HG02970 (cell line): ENCODE data around the gene HPGD.
"Not testable (repeated sequence)": the region's sequence is repeated elsewhere in the genome, so short reads cannot be mapped to it uniquely, and the experiment has no call there.

Experiments used
- ATAC-seq: cut with Tn5 transposase; IDR thresholded peaks from one replicate; pipeline ENCODE4 v1.9.1; 2021; ENCODE audit warnings: mild to moderate bottlenecking, moderate library complexity, moderate number of reproducible peaks; ENCODE audit not compliant: unreplicated experiment, low FRiP score

The HPGD gene

GRCh38 chr4:174528226-174528625 lies 5.9 kb upstream of the HPGD start:
- ATAC-seq, result no peak

GRCh38 chr4:174526731-174527130 lies 4.4 kb upstream of the HPGD start:
- ATAC-seq, result no peak

GRCh38 chr4:174524242-174524641 lies 2.0 kb upstream of the HPGD start:
- no peak for ATAC-seq

GRCh38 chr4:174523025-174523693 lies 871 bp upstream of the HPGD start:
- no peak for ATAC-seq

- peak; percentile 19 for ATAC-seq
Observed at GRCh38 chr4:174521800-174522182, 497 bp downstream of the HPGD start.

- no peak for ATAC-seq
Observed at GRCh38 chr4:174520660-174521059, 1.6 kb downstream of the HPGD start.

- ATAC-seq, result no peak
Observed at GRCh38 chr4:174517502-174518445, 4.5 kb downstream of the HPGD start.

GRCh38 chr4:174516794-174517193 lies 5.5 kb downstream of the HPGD start:
- ATAC-seq, result no peak

- ATAC-seq, result no peak
Observed at GRCh38 chr4:174516345-174516744, 5.9 kb downstream of the HPGD start.

- ATAC-seq, result no peak
Observed at GRCh38 chr4:174512745-174513144, 9.5 kb downstream of the HPGD start.

- no peak for ATAC-seq
Observed at GRCh38 chr4:174505892-174506291, 16.4 kb downstream of the HPGD start.

- ATAC-seq, result no peak
Observed at GRCh38 chr4:174505007-174505406, 17.3 kb downstream of the HPGD start.

GRCh38 chr4:174503079-174503715 lies 19.1 kb downstream of the HPGD start:
- ATAC-seq, result no peak

GRCh38 chr4:174496631-174497432 lies 25.5 kb downstream of the HPGD start:
- no peak for ATAC-seq

GRCh38 chr4:174495626-174496025 lies 26.7 kb downstream of the HPGD start:
- ATAC-seq, result no peak

- ATAC-seq, result no peak
Observed at GRCh38 chr4:174494726-174495125, 27.6 kb downstream of the HPGD start.

GRCh38 chr4:174494146-174494545 lies 28.1 kb downstream of the HPGD start:
- no peak for ATAC-seq

GRCh38 chr4:174490451-174490961 lies 31.8 kb downstream of the HPGD start:
- no peak for ATAC-seq

GRCh38 chr4:174488368-174488767 lies 33.9 kb downstream of the HPGD start:
- ATAC-seq, result not testable (repeated sequence)

GRCh38 chr4:174485025-174485424 lies 37.3 kb downstream of the HPGD start:
- no peak for ATAC-seq
